SU-DHL-6 (cell line): ENCODE data around the gene OR10G3.

Experiments used
- H2AFZ ChIP-seq: fragments of 200-600 bp; sonication (generic); 2 replicates; pipeline ENCODE4 v1.6.1; 2014; ENCODE audit warnings: low read depth, mild to moderate bottlenecking, moderate library complexity, mixed read lengths, antibody characterized with exemption, low read length; ENCODE audit not compliant: severe bottlenecking
- H3F3A ChIP-seq: fragments of 200-600 bp; shearing (Covaris generic); 2 replicates; pipeline ENCODE4 v1.6.0; 2016; ENCODE audit warnings: antibody characterized with exemption, mild to moderate bottlenecking; ENCODE audit not compliant: insufficient read depth
- H3K27ac ChIP-seq: fragments of 200-600 bp; sonication (generic); 2 replicates; pipeline ENCODE4 v1.5.1; 2016; ENCODE audit warnings: low read depth, mild to moderate bottlenecking, low read length, moderate library complexity, mixed read lengths
- H3K27me3 ChIP-seq: fragments of 200-600 bp; sonication (generic), shearing (Covaris generic); 2 replicates; pipeline ENCODE4 v1.6.0; 2014; ENCODE audit warnings: mild to moderate bottlenecking, low read length
- H3K36me3 ChIP-seq: fragments of 200-600 bp; sonication (generic); 2 replicates; pipeline ENCODE4 v1.6.1; 2014; ENCODE audit warnings: mild to moderate bottlenecking, low read length, mixed read lengths
- H3K4me2 ChIP-seq: fragments of 300-600, 200-600 bp; shearing (Covaris generic), sonication (generic); 2 replicates; pipeline ENCODE4 v1.6.0; 2014; ENCODE audit warnings: low read length, low read depth, mild to moderate bottlenecking; ENCODE audit not compliant: poor library complexity, severe bottlenecking
- H3K4me3 ChIP-seq: fragments of 200-600 bp; sonication (generic); 2 replicates; pipeline ENCODE4 v1.5.1; 2014; ENCODE audit warnings: antibody characterized with exemption, low read length, mild to moderate bottlenecking, mixed read lengths; ENCODE audit not compliant: insufficient read depth, poor library complexity, severe bottlenecking
- H3K79me2 ChIP-seq: fragments of 200-600 bp; sonication (generic); 2 replicates; pipeline ENCODE4 v1.6.1; 2014; ENCODE audit warnings: mild to moderate bottlenecking, low read length, moderate library complexity; ENCODE audit not compliant: insufficient read depth
- H3K9ac ChIP-seq: fragments of 200-600 bp; sonication (generic); 2 replicates; pipeline ENCODE4 v1.7.0; 2014; ENCODE audit warnings: mild to moderate bottlenecking, low read length
- H3K9me2 ChIP-seq: fragments of 200-600 bp; sonication (generic); replicated peaks from 2 replicates; pipeline ENCODE4 v1.6.1; 2014; ENCODE audit warnings: low read length; ENCODE audit not compliant: insufficient read depth
- H3K9me3 ChIP-seq: fragments of 200-600 bp; sonication (generic); 2 replicates; pipeline ENCODE4 v1.6.1; 2014; ENCODE audit warnings: low read length, mixed read lengths; ENCODE audit not compliant: insufficient read depth
- H4K20me1 ChIP-seq: fragments of 200-600 bp; sonication (generic); 2 replicates; pipeline ENCODE4 v1.6.1; 2014; ENCODE audit warnings: low read depth, mild to moderate bottlenecking, antibody characterized with exemption, low read length, moderate library complexity, mixed read lengths
- EZH2phosphoT487 ChIP-seq: fragments of 200-600 bp; sonication (generic), shearing (Covaris generic); conservative IDR thresholded peaks from 2 replicates; pipeline ENCODE4 v1.6.1; 2018; ENCODE audit warnings: mild to moderate bottlenecking, antibody characterized with exemption, low read length, moderate library complexity, mixed read lengths
- TF ChIP-seq, protein P1 (sequence below): fragments of 200-600 bp; sonication (generic); IDR thresholded peaks from one replicate; pipeline ENCODE4 v1.5.1; 2017; ENCODE audit warnings: antibody characterized with exemption, mild to moderate bottlenecking, low read length, moderate library complexity; ENCODE audit not compliant: insufficient read depth, poor library complexity, severe bottlenecking

OR10G3 gene

DNA sequence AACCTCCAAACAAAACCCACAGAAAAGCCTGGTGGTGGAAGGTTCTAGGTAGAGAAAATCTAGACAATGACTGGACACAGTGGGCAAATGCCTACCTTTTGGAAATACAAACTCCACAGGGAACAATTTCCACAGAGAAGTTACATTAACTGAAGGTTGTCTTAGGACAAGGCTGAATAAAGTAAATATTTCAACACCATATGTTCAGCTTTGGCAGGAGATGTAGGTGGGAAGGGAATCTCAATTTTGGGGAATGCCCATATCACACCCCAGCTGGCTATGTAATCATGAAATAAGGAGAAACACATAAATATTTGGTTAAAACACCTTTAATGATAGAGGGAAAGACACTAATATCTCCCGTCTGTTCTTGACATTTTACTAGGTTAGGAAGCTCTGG, 59.1 kb downstream of the OR10G3 start:
- no peaks in the 10 kb centered on the region for H3F3A ChIP-seq
- H3K4me2 ChIP-seq = no peak overlapping the region
- no peak overlapping the region for H3K9ac ChIP-seq
- H4K20me1 ChIP-seq = no peaks in the 10 kb centered on the region
- no peak overlapping the region for H3K27ac ChIP-seq
- no peak overlapping the region for H3K4me3 ChIP-seq
- no peak for TF ChIP-seq EZH2phosphoT487
- TF ChIP-seq, protein P1, sequence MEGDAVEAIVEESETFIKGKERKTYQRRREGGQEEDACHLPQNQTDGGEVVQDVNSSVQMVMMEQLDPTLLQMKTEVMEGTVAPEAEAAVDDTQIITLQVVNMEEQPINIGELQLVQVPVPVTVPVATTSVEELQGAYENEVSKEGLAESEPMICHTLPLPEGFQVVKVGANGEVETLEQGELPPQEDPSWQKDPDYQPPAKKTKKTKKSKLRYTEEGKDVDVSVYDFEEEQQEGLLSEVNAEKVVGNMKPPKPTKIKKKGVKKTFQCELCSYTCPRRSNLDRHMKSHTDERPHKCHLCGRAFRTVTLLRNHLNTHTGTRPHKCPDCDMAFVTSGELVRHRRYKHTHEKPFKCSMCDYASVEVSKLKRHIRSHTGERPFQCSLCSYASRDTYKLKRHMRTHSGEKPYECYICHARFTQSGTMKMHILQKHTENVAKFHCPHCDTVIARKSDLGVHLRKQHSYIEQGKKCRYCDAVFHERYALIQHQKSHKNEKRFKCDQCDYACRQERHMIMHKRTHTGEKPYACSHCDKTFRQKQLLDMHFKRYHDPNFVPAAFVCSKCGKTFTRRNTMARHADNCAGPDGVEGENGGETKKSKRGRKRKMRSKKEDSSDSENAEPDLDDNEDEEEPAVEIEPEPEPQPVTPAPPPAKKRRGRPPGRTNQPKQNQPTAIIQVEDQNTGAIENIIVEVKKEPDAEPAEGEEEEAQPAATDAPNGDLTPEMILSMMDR = no peak
- no peaks in the 10 kb centered on the region for H3K9me2 ChIP-seq
- H3K27me3 ChIP-seq = no peaks in the 10 kb centered on the region
- H3K36me3 ChIP-seq = no peaks in the 10 kb centered on the region
- H2AFZ ChIP-seq = no peak overlapping the region
- H3K9me3 ChIP-seq = no peaks in the 10 kb centered on the region
- H3K79me2 ChIP-seq = no peaks in the 10 kb centered on the region

DNA sequence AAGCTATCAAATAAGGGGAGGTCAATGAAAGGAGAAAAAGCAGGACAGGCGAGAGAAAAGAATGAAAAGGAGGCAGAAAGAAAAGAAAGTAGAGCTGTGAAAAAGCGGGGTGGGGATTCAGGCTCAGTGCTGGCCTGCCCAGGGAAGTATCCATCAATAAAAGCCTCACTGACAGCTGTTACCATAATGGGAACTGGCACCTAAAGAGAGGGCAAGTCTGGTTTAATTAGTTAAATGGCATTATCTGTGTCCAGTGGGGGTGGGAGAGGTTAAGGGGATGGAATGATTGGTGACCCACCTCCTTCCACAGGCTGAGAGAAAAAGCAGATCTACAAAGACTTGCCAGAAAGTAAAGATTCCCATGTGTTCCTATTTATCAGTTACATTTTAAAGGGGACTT, 61.2 kb downstream of the OR10G3 start:
- Histone ChIP-seq H2AFZ (no peak overlapping the region), H3K4me2 (no peak overlapping the region), H3F3A (no peaks in the 10 kb centered on the region), H3K9ac (no peak overlapping the region), H3K36me3 (no peaks in the 10 kb centered on the region), H3K27me3 (no peaks in the 10 kb centered on the region), H3K9me2 (no peaks in the 10 kb centered on the region), H4K20me1 (no peaks in the 10 kb centered on the region), H3K79me2 (no peaks in the 10 kb centered on the region), H3K27ac (no peak overlapping the region), H3K9me3 (no peaks in the 10 kb centered on the region), H3K4me3 (no peak overlapping the region)
- TF ChIP-seq EZH2phosphoT487 = no peak
- TF ChIP-seq, protein P1 = no peak
